ENCODE results near the gene CCNG2.
A peak's percentile ranks its signal among the peaks of the same experiment; 100 is the strongest.

The CCNG2 gene

DNA sequence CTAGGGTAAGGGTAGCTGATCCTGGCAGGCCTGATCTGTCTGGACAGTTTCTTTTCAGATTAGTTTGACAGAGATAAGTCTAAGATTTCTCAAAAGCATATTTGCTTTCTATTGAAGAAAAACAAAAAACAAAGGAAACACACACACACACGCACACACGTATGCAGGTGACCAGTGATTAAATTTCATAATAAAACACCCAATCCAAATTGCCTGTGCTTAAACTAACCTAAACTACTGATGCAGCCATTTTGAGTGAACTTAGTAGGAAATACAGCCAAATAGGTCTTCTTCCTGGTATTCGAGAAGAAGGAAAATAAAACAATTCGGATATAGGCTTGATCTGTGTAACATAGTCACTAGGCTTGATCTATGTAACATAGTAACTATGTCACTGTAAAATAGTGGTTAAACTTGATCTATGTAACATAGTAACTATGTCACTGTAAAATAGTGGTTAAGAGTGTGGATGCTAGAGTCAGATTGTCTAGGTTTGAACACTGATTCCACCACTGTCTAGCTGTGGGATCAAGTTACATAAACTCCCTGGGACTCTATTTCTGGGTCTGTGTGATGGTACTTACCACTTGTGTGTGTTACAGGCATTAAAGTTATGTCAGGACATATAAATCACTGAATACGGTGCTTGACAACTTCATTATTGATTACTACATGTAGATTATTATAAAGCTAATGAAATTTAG is 9.8 kb upstream of the CCNG2 start:
- FAIRE-seq, result no peak

DNA sequence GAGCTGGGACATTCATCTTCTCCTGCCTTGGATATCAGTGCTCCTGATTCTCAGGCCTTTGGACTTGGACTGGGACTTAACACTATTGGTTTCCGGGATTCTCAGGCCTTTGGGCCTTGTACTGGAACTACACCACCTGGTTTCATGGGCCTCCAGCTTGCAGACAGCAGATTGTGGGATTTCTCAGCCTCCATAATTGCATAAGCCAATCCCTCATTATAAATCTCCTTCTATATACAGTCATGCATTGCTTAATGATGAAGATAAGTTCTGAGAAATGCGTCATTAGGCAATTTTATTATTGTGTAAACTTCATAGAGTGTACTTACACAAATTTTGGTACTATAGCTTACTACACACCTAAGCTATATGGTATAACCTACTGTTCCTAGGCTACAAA is 8.9 kb upstream of the CCNG2 start:
- no peak for FAIRE-seq

DNA sequence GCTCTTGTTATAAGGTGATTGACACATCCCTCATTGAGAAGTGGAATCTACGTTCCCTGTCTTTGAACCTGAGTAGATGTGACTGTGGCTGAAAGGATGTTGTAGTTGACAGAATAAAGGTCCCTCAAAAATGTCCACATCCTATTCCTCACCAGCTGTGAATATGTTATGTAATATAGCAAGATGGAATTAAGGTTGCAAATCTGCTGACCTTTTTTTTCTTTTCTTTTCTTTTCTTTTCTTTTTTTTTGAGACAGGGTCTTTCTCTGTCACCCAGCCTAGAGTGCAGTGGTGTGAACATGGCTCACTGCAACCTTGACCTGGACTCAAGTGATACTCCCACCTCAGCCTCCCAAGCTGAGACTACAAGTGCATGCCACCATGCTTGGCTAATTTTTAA is 7.2 kb upstream of the CCNG2 start:
- FAIRE-seq, result no peak

DNA sequence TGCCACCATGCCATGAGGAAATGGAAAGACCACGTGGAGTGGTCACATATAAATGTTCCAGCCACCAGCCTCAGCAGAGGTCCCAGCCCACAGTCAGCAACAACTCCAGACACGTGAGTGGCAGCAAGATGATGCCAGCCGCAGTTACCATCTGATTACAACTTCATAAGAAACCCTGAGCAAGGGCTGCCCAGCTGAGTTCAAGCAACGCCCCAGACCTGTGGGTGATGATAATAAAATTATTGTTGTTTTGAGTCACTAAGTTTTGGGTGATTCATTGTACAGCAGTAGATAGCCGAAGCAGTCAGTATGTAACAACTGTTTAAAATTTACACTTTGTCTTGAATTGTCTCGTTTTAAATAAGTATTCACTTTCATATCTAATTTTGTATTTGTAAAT is 5.8 kb upstream of the CCNG2 start:
- FAIRE-seq, result no peak

DNA sequence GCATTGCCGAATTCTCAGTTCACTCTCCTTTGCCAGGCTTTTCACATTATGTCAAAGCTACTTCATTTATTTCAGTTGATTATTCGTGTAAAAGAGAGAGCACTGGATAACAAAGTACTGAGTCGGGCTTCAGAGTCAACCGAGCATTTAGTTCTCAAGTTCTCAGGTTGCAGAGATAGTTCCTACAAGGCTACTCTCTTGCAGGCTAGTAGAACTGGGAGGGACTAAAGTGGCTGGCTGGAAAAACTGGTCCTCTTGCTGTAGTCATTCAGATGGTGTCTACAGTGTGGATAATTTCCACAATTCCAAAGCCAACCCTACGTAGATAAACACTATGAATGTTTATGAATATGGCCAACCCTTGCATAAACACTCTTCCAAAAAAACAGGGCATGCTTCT is 4.6 kb upstream of the CCNG2 start:
- no peak for FAIRE-seq

DNA sequence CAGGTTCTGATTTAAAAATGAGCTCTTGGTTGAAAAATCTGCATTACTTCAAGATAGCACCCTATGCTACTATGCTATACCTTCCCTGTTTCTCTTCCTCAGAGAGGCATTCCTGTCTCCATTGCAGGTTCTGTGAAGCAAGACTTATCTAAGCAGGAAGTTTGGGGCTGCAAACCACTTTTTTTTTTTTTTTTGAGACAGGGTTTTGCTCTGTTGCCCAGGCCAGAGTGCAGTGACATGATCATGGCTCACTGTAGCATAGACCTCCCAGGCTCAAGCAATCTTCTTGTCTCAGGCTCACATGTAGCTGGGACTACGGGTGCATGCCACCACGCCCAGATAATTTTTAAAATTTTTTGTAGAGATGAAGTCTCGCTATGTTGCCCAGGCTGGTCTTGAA is 4.0 kb upstream of the CCNG2 start:
- no peak for FAIRE-seq

DNA sequence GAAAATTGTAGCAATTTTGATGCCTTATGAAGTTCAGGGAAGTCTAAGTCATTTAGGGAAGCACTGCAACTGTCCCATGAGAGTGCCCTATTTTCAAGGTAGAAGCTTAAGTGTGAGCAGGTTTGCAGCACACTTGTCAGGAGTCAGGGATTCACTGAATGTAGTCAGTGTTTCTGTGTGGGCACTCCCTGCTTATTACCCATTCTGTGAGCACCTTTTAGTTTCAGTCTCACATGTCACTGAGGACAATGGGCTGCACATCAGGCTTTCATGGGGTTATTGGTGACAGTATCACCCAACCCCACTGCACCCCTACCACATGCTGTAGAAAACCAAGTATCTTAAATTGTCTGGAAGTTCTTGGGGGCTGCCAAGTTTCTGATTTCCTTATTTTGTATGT is 2.9 kb upstream of the CCNG2 start:
- FAIRE-seq, result no peak

DNA sequence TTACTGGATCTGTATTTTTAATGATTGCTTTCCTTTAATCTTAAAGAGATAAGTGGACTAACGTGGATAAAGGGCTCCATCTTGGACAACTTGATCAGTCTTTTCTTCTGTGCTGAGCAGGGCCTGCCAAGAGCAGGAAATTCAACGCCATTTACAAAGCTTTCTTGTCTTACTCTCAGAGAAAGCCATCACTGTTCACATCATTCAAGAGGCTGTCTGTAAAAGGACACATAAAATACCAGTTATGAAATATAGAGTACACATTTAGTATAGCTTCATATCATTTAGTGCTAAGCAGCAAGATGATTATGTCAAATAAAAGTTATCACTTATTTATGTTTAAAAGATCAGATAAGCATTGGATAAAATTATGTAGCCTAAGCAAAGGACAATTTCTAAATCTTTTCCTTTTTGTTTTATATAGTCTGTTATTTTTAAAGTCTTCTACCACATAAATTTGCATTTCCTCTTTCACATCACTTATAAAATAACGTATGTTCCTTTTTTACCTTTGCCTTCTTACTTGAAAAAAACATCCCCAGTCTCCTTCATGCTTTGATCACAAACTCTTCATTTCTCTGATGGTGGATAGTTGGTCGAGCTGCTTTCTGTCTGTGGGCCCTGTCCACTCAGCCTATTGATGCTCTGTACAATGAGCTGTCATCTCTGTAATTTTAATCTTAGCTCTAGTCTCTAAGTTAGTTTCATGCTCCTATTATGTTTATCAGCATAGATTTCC is 2.1 kb upstream of the CCNG2 start:
- no peak for FAIRE-seq

DNA sequence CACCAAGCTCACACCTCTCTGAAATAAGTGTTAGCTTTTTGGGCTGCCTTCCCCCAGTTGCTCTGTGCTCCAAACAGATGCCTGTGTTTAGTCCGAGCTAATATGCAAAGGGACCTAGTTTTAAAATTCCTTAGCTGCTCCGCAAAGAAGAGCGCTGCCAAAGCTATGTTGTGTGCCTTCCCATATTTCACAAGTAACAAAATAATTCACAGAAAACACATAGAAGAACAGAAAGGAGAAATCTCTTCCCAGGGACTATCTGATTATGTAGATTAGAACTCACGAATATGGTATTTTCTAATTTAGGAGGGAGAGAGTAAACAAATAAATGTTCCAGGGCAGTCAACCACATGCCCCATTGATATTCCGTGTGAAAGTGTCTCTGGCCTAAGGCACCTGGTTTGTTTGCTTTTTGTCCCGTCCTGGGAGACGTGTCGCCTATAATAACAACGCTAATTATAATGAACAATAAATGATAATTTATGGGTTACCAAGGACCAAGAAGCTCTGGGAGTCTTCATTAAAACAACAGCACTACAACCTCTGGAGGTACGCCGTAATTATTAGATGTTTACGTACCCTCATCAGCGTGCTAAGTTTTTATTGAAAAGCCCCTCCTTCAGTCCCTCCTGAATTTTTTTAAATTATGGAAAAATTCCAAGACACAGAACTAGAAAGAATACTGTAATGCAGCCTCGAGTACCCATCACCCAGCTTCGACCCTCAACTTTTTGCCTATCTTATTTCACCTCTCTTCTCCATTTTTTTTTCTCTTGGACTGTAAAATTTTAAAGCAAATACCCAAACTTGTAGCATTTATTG is 1.2 kb upstream of the CCNG2 start:
- FAIRE-seq, result no peak

DNA sequence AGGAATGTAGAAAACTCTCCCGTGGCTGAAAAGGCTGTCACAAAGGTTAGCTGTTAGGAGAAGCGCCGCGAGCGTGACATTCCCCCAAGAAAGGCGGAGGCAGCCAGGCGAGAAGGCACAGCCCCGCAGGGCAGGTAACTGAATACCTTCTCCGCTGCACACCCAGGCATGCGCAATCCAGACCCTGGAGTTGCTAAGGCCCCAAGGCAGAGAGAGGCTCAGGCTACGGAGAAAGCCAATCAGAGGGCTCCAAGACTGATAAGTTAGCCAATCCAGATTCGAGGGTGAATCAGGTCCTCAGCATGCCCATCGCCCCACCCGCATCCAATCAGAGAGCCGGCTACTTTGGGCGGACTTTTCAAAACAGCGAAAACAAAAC is 485 bp upstream of the CCNG2 start:
- peak; percentile 95 for FAIRE-seq

DNA sequence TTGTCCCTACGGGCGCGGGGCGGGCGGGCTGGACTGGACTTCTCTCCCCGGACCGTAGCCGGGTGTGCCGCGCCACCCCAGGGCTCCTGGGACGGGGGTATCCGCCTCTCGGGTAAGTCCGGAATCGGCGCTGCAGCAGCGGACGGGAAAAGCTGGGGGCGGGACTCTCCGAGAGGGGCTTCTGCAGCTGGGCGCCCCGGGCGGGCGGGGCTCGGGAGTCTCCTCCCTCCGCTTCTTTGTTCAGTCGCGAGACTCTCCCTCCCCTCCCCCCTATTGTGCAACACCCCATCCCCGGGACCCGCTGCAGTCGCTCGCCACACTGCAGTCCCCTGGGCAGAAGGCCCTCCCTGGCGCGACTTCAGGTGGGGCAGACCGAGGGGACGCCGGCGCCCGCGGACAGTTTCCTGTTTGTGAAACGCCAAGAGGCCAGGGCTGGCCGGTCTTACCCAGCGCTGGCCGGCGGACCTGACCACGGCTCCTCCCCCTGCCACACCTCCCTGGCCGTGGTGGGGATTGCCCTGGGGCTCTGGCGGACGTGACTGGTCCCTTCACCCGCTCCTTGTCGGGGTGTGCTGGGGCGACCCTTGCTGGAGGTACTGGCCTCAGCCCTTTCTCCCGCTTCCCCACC is 966 bp downstream of the CCNG2 start:
- FAIRE-seq, result no peak

DNA sequence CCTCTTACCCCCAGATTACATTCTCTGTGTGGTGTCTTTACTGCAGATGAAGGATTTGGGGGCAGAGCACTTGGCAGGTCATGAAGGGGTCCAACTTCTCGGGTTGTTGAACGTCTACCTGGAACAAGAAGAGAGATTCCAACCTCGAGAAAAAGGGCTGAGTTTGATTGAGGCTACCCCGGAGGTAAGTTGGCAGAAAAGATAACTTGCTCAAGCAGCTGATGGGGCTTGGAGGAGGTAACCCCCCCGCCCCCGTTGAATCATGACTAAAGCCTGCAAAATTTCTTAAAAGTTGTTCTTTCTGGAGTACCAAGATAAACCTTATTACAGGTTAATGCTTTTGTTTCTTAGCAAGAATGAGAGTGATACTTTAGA is 1.5 kb downstream of the CCNG2 start:
- no peak for FAIRE-seq

DNA sequence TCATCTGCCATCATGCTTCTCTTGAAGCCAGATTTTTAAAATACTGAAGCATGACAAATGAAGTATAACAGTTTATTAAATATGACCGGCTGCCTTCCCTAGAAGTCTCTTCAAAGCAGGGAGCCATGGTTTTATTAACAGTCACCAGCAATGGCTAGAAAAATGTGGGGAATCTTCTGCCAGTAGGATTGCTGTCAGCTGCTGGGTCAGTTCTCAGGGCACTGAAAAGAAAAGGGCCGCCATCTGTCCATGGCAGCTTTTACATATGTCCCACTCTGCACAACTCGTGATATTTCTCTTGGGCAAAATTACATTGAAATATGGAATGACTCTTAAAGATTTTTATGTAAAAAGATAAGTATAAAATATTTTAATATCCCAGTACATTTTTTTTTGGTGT is 2.8 kb downstream of the CCNG2 start:
- no peak for FAIRE-seq

DNA sequence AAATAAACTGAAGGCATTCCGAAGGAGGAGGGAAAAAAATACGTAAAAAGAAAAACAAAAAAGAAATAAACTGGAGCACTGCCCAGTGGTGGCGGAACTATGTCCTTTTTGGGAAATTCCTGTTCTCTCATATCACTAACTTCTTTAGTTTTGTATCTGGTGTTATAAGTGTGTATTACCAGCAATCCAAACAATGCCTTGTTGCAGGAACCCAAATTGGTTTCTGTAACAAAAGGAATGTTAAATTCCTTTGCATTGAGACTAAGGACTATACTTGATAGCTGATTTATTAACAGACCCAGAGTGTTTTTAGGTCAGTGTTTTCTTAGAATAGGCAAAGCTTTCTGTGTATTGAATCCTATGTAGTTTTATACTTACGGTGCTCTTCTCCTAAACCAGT is 6.6 kb downstream of the CCNG2 start:
- FAIRE-seq, result no peak

DNA sequence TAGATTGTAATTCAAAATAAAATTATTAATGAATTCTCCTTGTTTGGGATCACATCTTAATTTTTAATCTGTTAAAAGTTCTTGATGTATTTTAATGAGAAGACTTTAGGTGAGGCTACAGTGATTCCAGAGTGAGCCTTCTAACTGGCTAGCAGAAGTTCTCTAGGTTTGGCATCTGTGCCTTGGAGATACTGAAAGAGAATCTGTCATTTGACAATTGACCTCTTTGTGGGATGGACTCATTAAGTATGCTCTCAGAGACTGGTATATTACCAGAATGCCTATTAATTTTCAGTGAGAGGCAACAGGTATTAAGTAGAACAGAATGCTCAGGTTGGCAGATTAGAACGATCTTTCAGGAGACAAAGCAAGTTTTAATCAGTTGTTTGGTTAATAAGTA is 10.2 kb downstream of the CCNG2 start:
- no peak for FAIRE-seq

DNA sequence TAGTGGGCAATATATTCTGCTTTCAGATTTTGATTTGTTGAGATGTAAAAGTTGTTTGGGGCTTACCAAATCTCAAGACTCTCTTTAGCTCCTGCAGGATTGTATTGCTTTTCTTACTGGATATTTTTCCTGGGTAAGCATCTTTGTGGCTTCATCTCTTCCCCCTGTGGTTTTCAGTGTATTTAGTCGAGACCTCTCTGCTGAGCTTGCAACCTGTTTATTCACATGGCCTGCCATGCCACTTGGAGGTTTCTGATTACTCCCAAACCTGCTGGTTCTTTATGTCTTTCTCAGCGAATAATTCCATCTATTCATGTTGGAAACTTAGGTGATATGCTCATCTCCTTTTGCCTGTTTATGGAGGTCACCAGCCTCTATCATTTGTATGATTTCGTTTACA is 10.9 kb downstream of the CCNG2 start:
- no peak for FAIRE-seq

DNA sequence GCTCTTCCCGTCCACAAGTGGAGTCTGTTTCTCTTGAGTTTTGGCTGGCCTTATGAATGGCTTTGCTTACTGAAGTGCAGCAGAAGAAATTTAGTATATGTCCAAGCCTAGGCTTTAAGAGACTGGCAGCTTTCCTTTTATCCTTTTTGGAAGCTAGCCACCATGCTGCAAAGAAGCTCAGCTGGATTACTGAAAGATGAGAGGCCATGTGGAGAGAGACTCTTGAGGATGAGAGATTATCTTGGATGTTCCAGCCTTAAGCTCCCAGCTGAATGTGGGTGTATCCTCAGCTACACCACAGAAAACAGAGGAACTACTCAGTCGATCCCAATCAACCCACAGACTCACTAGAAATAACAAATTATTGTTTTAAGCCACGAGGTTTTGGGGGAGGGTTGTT is 12.5 kb downstream of the CCNG2 start:
- FAIRE-seq, result no peak

DNA sequence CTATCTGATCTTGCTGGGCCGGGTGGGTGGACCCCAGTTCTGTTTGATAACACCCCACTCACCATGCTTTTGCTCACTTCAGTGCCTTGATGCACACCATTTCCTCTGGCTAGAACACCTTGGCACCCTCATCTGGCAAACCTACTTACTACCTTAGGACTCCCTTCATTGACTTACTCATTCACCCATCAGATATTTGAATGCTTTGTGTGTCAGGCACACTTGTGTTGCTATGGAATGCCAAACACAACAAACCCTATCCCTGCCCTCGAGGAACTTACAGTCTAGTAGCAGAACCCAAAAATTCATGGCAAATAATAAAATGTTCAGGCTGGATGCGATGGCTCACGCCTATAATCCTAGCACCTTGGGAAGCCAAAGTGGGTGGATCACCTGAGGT is 13.9 kb downstream of the CCNG2 start:
- FAIRE-seq, result no peak

DNA sequence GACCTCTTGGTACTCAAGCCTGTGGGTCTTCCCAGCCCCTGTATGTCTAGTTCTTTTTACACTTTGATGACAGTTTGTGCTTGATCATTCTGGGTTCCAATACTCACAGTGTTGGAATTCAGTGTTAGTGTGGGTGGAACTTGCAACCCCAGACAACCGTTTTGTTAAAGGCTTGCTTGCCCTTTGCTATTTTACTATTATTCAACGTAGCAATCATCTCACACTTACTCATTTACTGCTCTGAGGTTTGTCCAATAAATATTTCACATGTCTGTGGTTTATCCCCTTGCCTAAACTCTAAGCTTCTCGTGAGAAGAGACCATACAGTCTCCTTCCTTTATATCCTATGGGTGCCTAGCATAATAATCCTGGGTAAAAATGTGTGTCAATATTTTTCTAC is 15.3 kb downstream of the CCNG2 start:
- FAIRE-seq, result no peak

DNA sequence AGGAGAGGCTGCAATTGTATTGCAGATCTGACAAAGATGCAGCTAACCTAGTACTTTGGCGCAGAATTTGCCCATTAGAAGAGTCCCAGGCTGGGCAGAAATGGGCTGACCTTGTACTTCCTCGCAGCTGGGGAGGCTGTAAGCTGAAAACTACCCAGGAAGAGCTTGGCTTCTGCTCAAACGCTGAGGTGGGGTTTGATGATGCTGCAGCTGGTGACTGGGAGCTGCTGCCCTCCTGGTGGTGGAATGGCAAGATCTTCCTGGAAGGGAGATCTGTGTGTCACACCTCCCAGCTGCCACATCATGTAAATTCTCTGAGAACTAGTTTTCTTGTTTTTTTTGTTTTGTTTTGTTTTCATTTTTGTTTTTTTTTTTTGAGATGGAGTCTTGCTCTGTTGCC is 17.4 kb downstream of the CCNG2 start:
- FAIRE-seq, result no peak

DNA sequence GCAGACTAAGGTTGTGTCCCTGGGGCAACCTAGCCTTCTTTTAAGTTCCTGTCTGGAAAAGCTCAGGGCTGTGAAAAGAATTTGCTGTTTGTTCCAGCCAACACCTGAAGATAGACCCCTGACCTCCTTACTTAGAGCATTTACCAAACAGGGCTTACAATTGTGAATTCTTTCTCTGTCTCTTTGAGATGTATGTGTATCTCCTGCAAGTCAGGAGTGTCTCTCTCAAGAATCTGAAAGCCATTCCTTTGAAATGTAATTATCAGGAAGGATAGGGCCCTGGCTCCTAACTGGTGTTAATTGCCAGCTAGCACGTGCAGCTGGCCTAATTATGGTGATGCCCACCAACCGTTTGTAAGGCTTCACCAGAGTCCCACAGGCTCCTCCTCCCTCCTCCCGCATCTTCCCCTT is 18.2 kb downstream of the CCNG2 start:
- FAIRE-seq, result no peak

DNA sequence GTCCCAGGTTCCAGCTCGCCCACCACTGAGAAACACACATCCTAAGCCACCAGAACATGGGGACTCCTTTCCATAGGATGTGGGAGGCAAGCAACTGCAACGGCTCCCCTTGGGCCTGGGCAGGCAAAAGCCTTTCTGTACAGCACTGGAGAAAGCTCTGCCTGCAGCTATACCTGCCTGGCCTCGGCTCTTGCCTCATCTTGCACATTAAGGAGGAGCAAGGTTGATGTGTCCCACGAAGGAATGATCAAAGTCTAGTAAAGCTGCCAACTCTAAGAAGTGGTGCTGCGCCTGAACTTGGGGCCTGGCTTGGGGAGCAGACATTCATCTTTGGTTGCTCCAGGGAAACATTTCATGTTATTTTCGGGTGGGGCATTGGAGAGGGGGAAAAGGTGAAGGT is 19.6 kb downstream of the CCNG2 start:
- no peak for FAIRE-seq

DNA sequence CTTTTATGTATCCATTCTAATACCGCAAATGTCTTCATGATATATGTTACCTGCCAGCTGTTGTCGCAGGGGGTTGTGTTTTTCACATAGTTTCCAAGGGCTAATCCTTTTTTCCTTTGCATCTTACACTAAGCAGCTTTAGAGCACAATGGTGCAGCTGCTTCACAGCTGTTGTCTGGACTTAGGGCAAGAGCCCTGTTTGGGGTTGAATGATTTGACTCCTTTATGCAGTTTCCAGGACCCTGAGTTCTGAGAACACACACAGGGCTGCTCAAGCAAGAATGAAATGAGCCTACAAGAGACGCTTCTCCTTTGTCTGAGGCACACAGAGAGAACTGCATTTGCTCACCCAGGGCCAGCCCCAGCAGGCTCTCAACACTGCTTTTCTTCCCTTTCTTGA is 20.2 kb downstream of the CCNG2 start:
- FAIRE-seq, result no peak

DNA sequence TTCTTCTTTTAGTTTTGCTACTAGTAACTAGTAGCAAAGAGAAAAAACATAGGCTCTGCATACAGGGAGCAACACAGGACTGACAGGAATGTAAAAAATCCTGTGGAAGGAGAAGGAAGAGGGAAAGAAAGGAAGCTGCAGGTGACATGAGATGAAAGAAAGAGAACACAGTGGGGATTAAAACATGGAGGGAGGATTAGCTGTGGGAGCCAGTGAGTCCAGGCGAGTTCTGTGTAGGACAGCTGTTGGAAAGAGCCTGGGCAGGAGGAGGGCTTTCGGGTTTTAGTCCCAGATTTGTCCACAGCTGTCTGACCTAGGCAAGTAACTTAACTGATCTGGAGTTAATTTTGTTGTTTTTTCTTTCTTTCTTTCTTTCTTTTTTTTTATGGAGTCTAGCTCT is 21.6 kb downstream of the CCNG2 start:
- no peak for FAIRE-seq

Measured in colon (tissue), 2 donors.